GM19324 (cell line): ENCODE measurements around the gene MIP.
"Not testable (repeated sequence)": the region's sequence is repeated elsewhere in the genome, so short reads cannot be mapped to it uniquely, and the experiment has no call there.

Source experiments
- ATAC-seq: cut with Tn5 transposase; IDR thresholded peaks from one replicate; pipeline ENCODE4 v1.9.1; 2021; ENCODE audit warnings: mild to moderate bottlenecking, moderate library complexity; ENCODE audit not compliant: unreplicated experiment, low FRiP score

MIP gene

GRCh38 chr12:56454557-56454956, at the start of gene MIP:
Gene MIP (minus strand): TSS chr12:56454657. CDS start chr12:56454613, 44 bp downstream.
- no peak for ATAC-seq

GRCh38 chr12:56499879-56500278, 45.4 kb upstream of the MIP start:
- ATAC-seq, result not testable (repeated sequence)

GRCh38 chr12:56499452-56499851, 45.0 kb upstream of the MIP start:
- not testable (repeated sequence) for ATAC-seq

GRCh38 chr12:56498126-56498902, 43.9 kb upstream of the MIP start:
- ATAC-seq, result not testable (repeated sequence)

- ATAC-seq, result not testable (repeated sequence)
Observed at GRCh38 chr12:56496704-56497103, 42.2 kb upstream of the MIP start.

- ATAC-seq, result not testable (repeated sequence)
Observed at GRCh38 chr12:56494481-56494880, 40.0 kb upstream of the MIP start.

GRCh38 chr12:56494106-56494415, 39.6 kb upstream of the MIP start:
- not testable (repeated sequence) for ATAC-seq

GRCh38 chr12:56493409-56494105, 39.1 kb upstream of the MIP start:
- not testable (repeated sequence) for ATAC-seq

- ATAC-seq, result no peak
Observed at GRCh38 chr12:56490360-56490759, 35.9 kb upstream of the MIP start.

GRCh38 chr12:56488041-56488955, 33.8 kb upstream of the MIP start, which contains the start of gene GLS2:
Gene GLS2 (minus strand): TSS chr12:56488161. CDS start chr12:56488118, 43 bp downstream.
- ATAC-seq, result peak; percentile 88

GRCh38 chr12:56487448-56488040, 33.1 kb upstream of the MIP start:
- ATAC-seq, result peak; percentile 33

GRCh38 chr12:56486694-56487093, 32.2 kb upstream of the MIP start:
- ATAC-seq, result no peak

GRCh38 chr12:56484566-56484965, 30.1 kb upstream of the MIP start:
- no peak for ATAC-seq

GRCh38 chr12:56479625-56480024, 25.2 kb upstream of the MIP start:
- ATAC-seq, result no peak

- ATAC-seq, result no peak
Observed at GRCh38 chr12:56477521-56478225, 23.2 kb upstream of the MIP start.

- no peak for ATAC-seq
Observed at GRCh38 chr12:56476972-56477432, 22.5 kb upstream of the MIP start.

- ATAC-seq, result no peak
Observed at GRCh38 chr12:56476143-56476542, 21.7 kb upstream of the MIP start.

GRCh38 chr12:56474389-56474788, 19.9 kb upstream of the MIP start:
- ATAC-seq, result no peak

- ATAC-seq, result no peak
Observed at GRCh38 chr12:56469007-56469930, 14.8 kb upstream of the MIP start.
